ENCODE measurements around the gene POU2F1.
A peak's percentile ranks its signal among the peaks of the same experiment; 100 is the strongest.

POU2F1 gene

GRCh38 chr1:167333124-167333523, 112.4 kb downstream of the POU2F1 start:
- no peak for DNase-seq
- Mint-ChIP-seq H3K27ac (no peak overlapping the region), H3K9me3 (peaks cover 21% of the 10 kb centered on the region), H3K4me3 (no peak overlapping the region), H3K4me1 (peaks cover 13% of the 10 kb centered on the region), H3K27me3 (ENCODE audit: low read depth, poor library complexity) (no peaks in the 10 kb centered on the region), H3K36me3 (ENCODE audit: low read depth) (peaks cover 30% of the 10 kb centered on the region)
- TF ChIP-seq CTCF (IDR thresholded peaks at IDR 0.05) = no peak

- H3K9me3 Mint-ChIP-seq = peaks cover 27% of the 10 kb centered on the region
- H3K27me3 Mint-ChIP-seq (ENCODE audit: low read depth, poor library complexity) = no peaks in the 10 kb centered on the region
- no peak overlapping the region for H3K4me3 Mint-ChIP-seq
- TF ChIP-seq CTCF (IDR thresholded peaks at IDR 0.05) = no peak
- H3K36me3 Mint-ChIP-seq (ENCODE audit: low read depth) = peaks cover 35% of the 10 kb centered on the region
- H3K27ac Mint-ChIP-seq = no peak overlapping the region
- H3K4me1 Mint-ChIP-seq = peaks cover 9% of the 10 kb centered on the region
- no peak for DNase-seq
Measured at GRCh38 chr1:167333703-167334102, 113.0 kb downstream of the POU2F1 start.

GRCh38 chr1:167339405-167339804, 118.7 kb downstream of the POU2F1 start:
- Mint-ChIP-seq H3K9me3 (peaks cover 50% of the 10 kb centered on the region), H3K27me3 (ENCODE audit: low read depth, poor library complexity) (no peaks in the 10 kb centered on the region), H3K4me1 (peaks cover 2% of the 10 kb centered on the region), H3K36me3 (ENCODE audit: low read depth) (peaks cover 76% of the 10 kb centered on the region), H3K4me3 (no peak overlapping the region), H3K27ac (no peak overlapping the region)
- DNase-seq = no peak
- no peak for TF ChIP-seq CTCF (IDR thresholded peaks at IDR 0.05)

GRCh38 chr1:167342846-167343245, 122.2 kb downstream of the POU2F1 start:
- Mint-ChIP-seq H3K9me3 (peaks cover 38% of the 10 kb centered on the region), H3K27ac (no peak overlapping the region), H3K36me3 (ENCODE audit: low read depth) (peaks cover 78% of the 10 kb centered on the region), H3K27me3 (ENCODE audit: low read depth, poor library complexity) (peaks cover 2% of the 10 kb centered on the region), H3K4me1 (peaks cover 13% of the 10 kb centered on the region), H3K4me3 (no peak overlapping the region)
- no peak for TF ChIP-seq CTCF (IDR thresholded peaks at IDR 0.05)
- no peak for DNase-seq

GRCh38 chr1:167344112-167344511, 123.4 kb downstream of the POU2F1 start:
- Mint-ChIP-seq H3K4me3 (no peak overlapping the region), H3K27ac (no peak overlapping the region), H3K36me3 (ENCODE audit: low read depth) (peaks cover 75% of the 10 kb centered on the region), H3K27me3 (ENCODE audit: low read depth, poor library complexity) (peaks cover 2% of the 10 kb centered on the region), H3K9me3 (peaks cover 27% of the 10 kb centered on the region), H3K4me1 (peaks cover 13% of the 10 kb centered on the region)
- no peak for TF ChIP-seq CTCF (IDR thresholded peaks at IDR 0.05)
- DNase-seq = no peak

GRCh38 chr1:167344615-167345385, 124.1 kb downstream of the POU2F1 start:
- no peak for TF ChIP-seq CTCF (IDR thresholded peaks at IDR 0.05)
- no peak for DNase-seq
- Mint-ChIP-seq H3K36me3 (ENCODE audit: low read depth) (peaks cover 70% of the 10 kb centered on the region), H3K4me1 (peaks cover 13% of the 10 kb centered on the region), H3K27me3 (ENCODE audit: low read depth, poor library complexity) (peaks cover 2% of the 10 kb centered on the region), H3K9me3 (peaks cover 23% of the 10 kb centered on the region), H3K27ac (peak overlapping the region; percentile 86), H3K4me3 (no peak overlapping the region)

Data from nephron progenitor cell (in vitro differentiated cells).